Effector memory CD4-positive, alpha-beta T cell (primary cell): ENCODE measurements around the gene XXYLT1.

Experiments used
- DNase-seq, 3 donors: peaks; one replicate each; pipeline ENCODE4 v3.0.0-alpha.2; 2020
- H3K27ac ChIP-seq: 2 replicates; pipeline ENCODE4 v1.7.0; 2013; ENCODE audit warnings: mild to moderate bottlenecking, low read length, moderate library complexity; ENCODE audit not compliant: insufficient read depth, poor library complexity, severe bottlenecking
- H3K27me3 ChIP-seq: replicated peaks from 2 replicates; pipeline ENCODE4 v1.7.0; 2013; ENCODE audit warnings: mild to moderate bottlenecking, low read length; ENCODE audit not compliant: insufficient read depth, control insufficient read depth, poor library complexity, severe bottlenecking
- H3K36me3 ChIP-seq: 2 replicates; pipeline ENCODE4 v1.7.0; 2013; ENCODE audit warnings: mild to moderate bottlenecking, low read length, moderate library complexity; ENCODE audit not compliant: control insufficient read depth, insufficient read depth
- H3K4me1 ChIP-seq: 2 replicates; pipeline ENCODE4 v1.7.0; 2013; ENCODE audit warnings: low read length, mild to moderate bottlenecking; ENCODE audit not compliant: control insufficient read depth, insufficient read depth, poor library complexity, severe bottlenecking
- H3K4me3 ChIP-seq: 2 replicates; pipeline ENCODE4 v1.7.0; 2013; ENCODE audit warnings: low read length, low read depth, mild to moderate bottlenecking; ENCODE audit not compliant: insufficient read depth, poor library complexity, severe bottlenecking
- H3K9me3 ChIP-seq: 2 replicates; pipeline ENCODE4 v1.7.0; 2013; ENCODE audit warnings: mild to moderate bottlenecking, low read length, moderate library complexity; ENCODE audit not compliant: control insufficient read depth

Gene XXYLT1

DNA sequence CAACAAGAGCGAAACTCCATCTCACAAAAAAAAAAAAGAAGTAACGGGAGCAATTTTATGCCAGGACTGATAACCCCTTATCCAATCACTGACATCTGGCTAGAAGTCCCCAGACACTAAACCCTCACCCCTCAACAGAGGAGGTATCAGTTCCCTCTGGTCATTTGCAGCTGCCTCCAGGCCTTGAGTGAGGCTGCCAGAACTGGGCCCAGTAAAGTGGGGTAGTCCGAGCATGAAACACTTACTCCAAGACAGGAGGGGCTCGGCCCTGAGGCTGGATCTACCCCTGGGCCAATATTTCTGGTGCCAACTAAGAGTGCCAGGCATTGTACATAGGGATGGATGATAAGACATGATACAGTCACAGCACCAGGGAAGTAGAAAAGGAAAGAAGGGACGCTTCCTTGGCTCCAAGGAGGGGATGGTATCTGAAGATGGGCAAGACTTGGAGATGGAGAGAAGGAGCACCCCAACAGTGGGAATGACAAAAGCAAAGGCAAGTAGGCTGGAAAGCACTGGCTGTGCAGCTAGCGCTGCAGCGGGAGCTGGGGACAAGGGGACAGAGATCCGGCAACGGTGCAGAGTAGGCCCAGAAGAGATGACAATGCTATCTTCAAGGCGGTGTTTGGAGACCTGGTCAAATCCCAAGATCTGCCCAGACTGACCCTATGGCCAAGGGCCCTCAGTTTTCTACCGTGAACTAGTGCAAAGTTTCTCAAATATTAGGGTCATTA, 2.2 kb downstream of the XXYLT1 start:
- no peak for DNase-seq
- Histone ChIP-seq H3K4me1 (peaks cover 21% of the 10 kb centered on the region), H3K9me3 (no peaks in the 10 kb centered on the region), H3K27me3 (no peaks in the 10 kb centered on the region), H3K4me3 (no peak overlapping the region), H3K36me3 (no peaks in the 10 kb centered on the region), H3K27ac (no peak overlapping the region)

DNA sequence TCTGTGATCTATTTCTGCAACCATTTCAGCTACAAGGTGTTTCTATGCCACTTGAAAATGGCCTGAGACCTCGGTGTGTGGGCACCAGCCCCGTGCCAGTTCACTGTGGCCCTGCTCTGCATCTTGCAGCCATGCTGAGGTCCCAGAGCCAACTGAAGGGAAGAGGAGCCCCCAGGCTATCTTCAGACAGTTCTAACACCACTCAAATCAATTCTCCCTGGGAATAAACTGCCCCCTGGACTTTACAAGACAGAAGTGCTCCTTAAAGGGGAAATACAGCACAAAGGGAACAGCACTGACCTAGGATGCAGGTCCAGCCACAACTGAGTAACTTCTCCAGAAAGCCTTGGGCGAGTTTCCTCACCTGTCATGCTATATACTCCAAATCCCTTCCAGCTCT, 3.9 kb downstream of the XXYLT1 start:
- peaks cover 21% of the 10 kb centered on the region for H3K4me1 ChIP-seq
- no peaks in the 10 kb centered on the region for H3K9me3 ChIP-seq
- DNase-seq, result no peak

DNA sequence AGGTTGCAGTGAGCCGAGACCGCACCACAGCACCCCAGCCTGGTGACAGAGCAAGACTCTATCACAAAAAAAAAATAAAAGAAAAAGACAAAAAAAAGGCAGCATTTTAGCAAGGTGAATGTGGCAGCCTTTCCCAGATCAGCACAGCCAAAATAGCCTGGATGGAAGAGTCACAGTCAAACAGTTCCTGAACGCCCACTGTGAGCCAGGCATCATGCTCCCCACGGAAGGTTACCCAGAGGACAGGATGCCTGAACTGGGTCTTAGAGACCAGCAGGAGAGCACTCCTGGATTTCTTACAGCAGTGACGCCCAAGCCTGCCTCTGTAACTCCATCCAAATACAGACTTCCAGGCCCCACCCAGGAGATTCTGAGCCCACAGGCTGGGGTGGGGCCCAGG, 4.5 kb downstream of the XXYLT1 start:
- no peak for DNase-seq

More for the DNA sequence above, 3.9 kb downstream of the XXYLT1 start:
- no peaks in the 10 kb centered on the region for H3K36me3 ChIP-seq
- no peaks in the 10 kb centered on the region for H3K27me3 ChIP-seq
- H3K27ac ChIP-seq, result no peak overlapping the region
- H3K4me3 ChIP-seq, result no peak overlapping the region

DNA sequence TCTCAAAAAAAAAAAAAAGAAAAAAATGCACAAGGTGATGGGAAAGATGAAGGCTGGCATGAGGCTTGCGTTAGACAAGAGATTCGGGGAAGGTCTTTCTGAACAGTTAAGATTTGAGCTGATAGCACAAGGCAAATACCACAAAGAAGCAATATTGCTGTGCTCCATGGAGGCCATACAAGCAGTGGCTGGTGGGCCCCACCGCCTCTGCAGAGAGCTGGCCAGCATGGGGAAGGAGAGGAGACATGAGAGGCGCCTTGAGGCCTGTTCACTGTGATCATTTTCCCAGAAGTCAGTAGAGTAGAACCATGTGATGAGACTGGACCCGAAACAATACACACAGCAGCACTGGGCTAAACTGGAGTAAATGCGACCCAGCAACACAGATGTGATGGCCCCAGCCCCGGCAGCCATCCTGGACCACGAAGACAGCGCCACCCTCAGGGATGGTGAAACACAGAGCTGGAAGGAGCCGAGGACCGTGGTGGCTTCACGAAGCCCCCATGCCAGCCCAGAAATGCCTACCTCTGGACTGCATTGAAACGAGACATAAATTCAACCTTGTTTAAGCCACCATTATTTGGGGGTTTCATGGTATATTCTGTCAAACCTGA, 5.5 kb downstream of the XXYLT1 start:
- H3K36me3 ChIP-seq, result no peaks in the 10 kb centered on the region
- no peaks in the 10 kb centered on the region for H3K27me3 ChIP-seq
- H3K4me1 ChIP-seq, result peaks cover 22% of the 10 kb centered on the region
- no peak for DNase-seq
- H3K27ac ChIP-seq, result no peak overlapping the region
- H3K4me3 ChIP-seq, result no peak overlapping the region
- H3K9me3 ChIP-seq, result no peaks in the 10 kb centered on the region

More for the DNA sequence above, 4.5 kb downstream of the XXYLT1 start:
- Histone ChIP-seq H3K27ac (no peak overlapping the region), H3K4me1 (peaks cover 15% of the 10 kb centered on the region), H3K4me3 (no peak overlapping the region), H3K36me3 (no peaks in the 10 kb centered on the region), H3K27me3 (no peaks in the 10 kb centered on the region), H3K9me3 (no peaks in the 10 kb centered on the region)

GRCh38 chr3:195263925-195264600, 6.9 kb downstream of the XXYLT1 start:
- no peaks in the 10 kb centered on the region for H3K9me3 ChIP-seq
- DNase-seq, result no peak
- no peaks in the 10 kb centered on the region for H3K27me3 ChIP-seq
- H3K27ac ChIP-seq, result no peak overlapping the region
- peaks cover 18% of the 10 kb centered on the region for H3K4me1 ChIP-seq
- no peak overlapping the region for H3K4me3 ChIP-seq
- no peaks in the 10 kb centered on the region for H3K36me3 ChIP-seq

DNA sequence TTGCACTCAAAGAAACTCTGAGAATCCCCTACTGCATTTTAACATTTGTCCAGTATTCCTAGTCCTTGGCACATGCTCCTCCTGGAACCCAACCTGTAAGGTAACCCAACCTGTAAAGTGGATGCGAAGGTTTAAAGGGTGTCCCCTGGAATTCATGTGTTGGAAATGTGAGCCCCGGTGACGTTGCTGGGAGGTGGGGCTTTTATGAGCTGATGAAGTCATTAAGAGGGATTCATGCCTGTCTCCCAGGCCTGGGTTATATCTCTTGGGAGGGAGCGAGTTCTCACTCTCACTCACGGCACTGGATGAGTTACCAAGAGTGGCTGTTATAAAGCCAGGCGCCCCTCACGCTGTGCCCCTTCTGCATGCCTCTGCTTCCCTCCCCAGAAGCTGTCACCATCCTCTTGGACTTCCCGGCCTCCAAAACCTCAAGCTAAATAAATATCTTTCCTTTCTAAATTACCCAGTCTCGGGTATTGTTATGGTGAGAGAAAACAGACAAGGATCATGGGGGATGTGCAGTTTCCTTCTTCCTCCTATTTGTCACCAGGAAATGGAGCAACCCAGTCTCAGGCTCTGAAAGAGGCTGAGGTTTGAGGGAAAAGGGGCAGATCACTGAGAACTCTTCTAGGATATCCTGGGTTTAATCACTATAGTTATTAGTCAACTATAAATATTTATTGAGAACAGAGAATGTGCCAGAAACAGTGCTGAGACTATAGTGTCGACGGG, 7.6 kb downstream of the XXYLT1 start:
- no peak overlapping the region for H3K27ac ChIP-seq
- H3K4me1 ChIP-seq, result peaks cover 20% of the 10 kb centered on the region
- DNase-seq, result no peak
- H3K9me3 ChIP-seq, result no peaks in the 10 kb centered on the region
- no peaks in the 10 kb centered on the region for H3K36me3 ChIP-seq
- H3K27me3 ChIP-seq, result no peaks in the 10 kb centered on the region
- H3K4me3 ChIP-seq, result no peak overlapping the region

DNA sequence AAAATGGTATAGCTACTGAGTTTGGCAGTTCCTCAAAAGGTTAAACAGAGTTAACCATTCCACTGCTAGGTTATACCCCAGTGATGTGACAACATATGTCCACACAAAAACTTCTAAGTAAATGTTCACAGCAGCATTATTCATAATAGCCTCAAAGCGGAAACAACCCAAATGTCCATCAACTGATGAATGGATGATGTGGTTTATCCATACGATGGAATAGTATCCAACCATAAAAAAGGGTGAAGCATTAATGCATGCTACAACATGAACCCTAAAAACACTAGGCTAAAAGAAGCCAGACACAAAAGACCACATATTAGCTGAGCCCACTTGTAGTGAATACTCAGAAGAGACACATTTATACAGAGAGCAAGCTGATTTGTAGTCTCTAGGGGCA, 9.0 kb downstream of the XXYLT1 start:
- H3K4me1 ChIP-seq, result peaks cover 20% of the 10 kb centered on the region
- H3K27ac ChIP-seq, result no peak overlapping the region
- no peak overlapping the region for H3K4me3 ChIP-seq
- no peaks in the 10 kb centered on the region for H3K9me3 ChIP-seq
- DNase-seq, result no peak
- no peaks in the 10 kb centered on the region for H3K36me3 ChIP-seq
- no peaks in the 10 kb centered on the region for H3K27me3 ChIP-seq

DNA sequence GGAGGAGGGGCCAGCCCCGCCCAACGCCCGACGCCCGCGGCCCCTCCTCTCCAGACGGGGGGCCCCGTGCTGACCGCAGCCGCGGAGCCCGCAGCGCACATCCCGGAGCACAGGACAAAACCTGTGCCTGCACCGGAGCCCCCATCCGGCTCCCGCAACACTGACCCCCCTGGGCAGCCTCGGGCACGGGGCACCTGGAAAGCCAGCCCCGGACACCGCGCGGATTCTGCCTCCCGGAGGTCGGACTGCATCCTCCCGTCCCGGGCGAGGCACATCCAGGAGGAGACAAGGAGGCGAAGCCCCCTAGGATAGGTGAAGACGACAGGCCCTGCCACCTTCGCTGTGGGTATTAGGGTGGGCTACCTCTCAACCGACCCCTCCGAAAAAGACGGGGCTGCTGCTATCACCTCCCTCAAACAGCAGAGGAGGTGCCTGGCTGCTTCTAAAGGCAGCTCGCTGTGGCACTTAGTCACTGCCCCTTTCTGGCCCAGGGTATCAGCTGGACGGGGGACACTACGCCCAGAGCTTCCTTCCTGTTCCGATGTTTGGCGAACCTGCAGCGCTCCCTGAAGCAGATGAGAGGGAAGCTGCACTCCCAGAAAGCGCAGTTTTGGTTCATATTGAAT, 10.6 kb downstream of the XXYLT1 start:
- peaks cover 20% of the 10 kb centered on the region for H3K4me1 ChIP-seq

GRCh38 chr3:195259475-195260279, 11.3 kb downstream of the XXYLT1 start:
- H3K4me1 ChIP-seq, result peaks cover 20% of the 10 kb centered on the region

More for the DNA sequence above, 10.6 kb downstream of the XXYLT1 start:
- Histone ChIP-seq H3K9me3 (no peaks in the 10 kb centered on the region), H3K36me3 (no peaks in the 10 kb centered on the region), H3K27me3 (no peaks in the 10 kb centered on the region), H3K4me3 (peak overlapping the region; percentile 58), H3K27ac (peak overlapping the region; percentile 59)
- peak in 2 of 3 donors; percentile 9 to 27 for DNase-seq

More at GRCh38 chr3:195259475-195260279, 11.3 kb downstream of the XXYLT1 start:
- peak; percentile 88 to 96 (median 91) for DNase-seq
- Histone ChIP-seq H3K9me3 (no peaks in the 10 kb centered on the region), H3K36me3 (no peaks in the 10 kb centered on the region), H3K27me3 (no peaks in the 10 kb centered on the region), H3K4me3 (peak overlapping the region; percentile 51), H3K27ac (peak overlapping the region; percentile 90)
